Smooth muscle cell (in vitro differentiated cells): Measurements from ENCODE around the gene L1TD1. TPM values are rescaled to one million over a fixed set of nuclear protein-coding genes. Genes with fewer than 3 reads are reported as not detected.
"Not testable (repeated sequence)": the region's sequence is repeated elsewhere in the genome, so short reads cannot be mapped to it uniquely, and the experiment has no call there.

ENCODE experiments used
- DNase-seq: peaks from one replicate; lab custom pipeline; 2025; ENCODE audit not compliant: unreplicated experiment; lab: John Stamatoyannopoulos, UW
- H2AFZ ChIP-seq: fragments of 200-600 bp; sonication (generic); 2 replicates; pipeline ENCODE4 v1.6.0; 2016; ENCODE audit warnings: antibody characterized with exemption, low read depth, mild to moderate bottlenecking
- H3F3A ChIP-seq: fragments of 200-600 bp; sonication (generic); 2 replicates; pipeline ENCODE4 v1.6.0; 2017; ENCODE audit warnings: antibody characterized with exemption, low read depth
- H3K27ac ChIP-seq: fragments of 200-600 bp; sonication (generic); 2 replicates; pipeline ENCODE4 v1.5.1; 2016; ENCODE audit warnings: low read depth, mild to moderate bottlenecking
- H3K27me3 ChIP-seq: fragments of 200-600 bp; sonication (generic); 2 replicates; pipeline ENCODE4 v1.6.1; 2016; ENCODE audit warnings: low read depth, mild to moderate bottlenecking
- H3K36me3 ChIP-seq: fragments of 200-600 bp; sonication (generic); 2 replicates; pipeline ENCODE4 v1.5.1; 2016; ENCODE audit warnings: low read depth
- H3K4me1 ChIP-seq: fragments of 200-600 bp; sonication (generic); 2 replicates; pipeline ENCODE4 v1.5.1; 2016; ENCODE audit warnings: low read depth
- H3K4me2 ChIP-seq: fragments of 200-600 bp; sonication (generic); 2 replicates; pipeline ENCODE4 v1.6.0; 2016; ENCODE audit warnings: mild to moderate bottlenecking
- H3K4me3 ChIP-seq: fragments of 200-600 bp; sonication (generic); 2 replicates; pipeline ENCODE4 v1.5.1; 2016; ENCODE audit warnings: mild to moderate bottlenecking
- H3K79me2 ChIP-seq: fragments of 200-600 bp; sonication (generic); 2 replicates; pipeline ENCODE4 v1.6.0; 2016; ENCODE audit warnings: low read depth, mild to moderate bottlenecking
- H3K9ac ChIP-seq: fragments of 200-600 bp; sonication (generic); 2 replicates; pipeline ENCODE4 v1.6.0; 2016; ENCODE audit warnings: low read depth
- H3K9me3 ChIP-seq: fragments of 200-600 bp; sonication (generic); replicated peaks from 2 replicates; pipeline ENCODE4 v1.5.1; 2016; ENCODE audit warnings: low read depth
- H4K20me1 ChIP-seq: fragments of 200-600 bp; sonication (generic); 2 replicates; pipeline ENCODE4 v1.6.0; 2016; ENCODE audit warnings: low read depth
- CTCF ChIP-seq: fragments of 200-600 bp; sonication (generic); IDR thresholded peaks from 2 replicates; pipeline ENCODE4 v1.5.1; 2017; ENCODE audit warnings: borderline replicate concordance, mild to moderate bottlenecking, antibody characterized with exemption; ENCODE audit not compliant: insufficient read depth, poor library complexity, severe bottlenecking
- WGBS: methylation state at CpG from one replicate; pipeline ENCODE4 v1.1.7; 2016; ENCODE audit warnings: low lambda C conversion rate; 5-methylcytosine and 5-hydroxymethylcytosine counted together
- polyA plus RNA-seq: library from polyadenylated mRNA; unstranded; fragments of >200 nt; fragmentation: Nextera tagmentation; extraction: Ambion mirVana; gene quantifications from 2 replicates; pipeline ENCODE4 v1.2.1, GENCODE V29; 2016
- total RNA-seq: library from RNA; depleted of rRNA; stranded (reverse); fragments of >200 nt; gene quantifications from 2 replicates; pipeline ENCODE4 v1.2.3, GENCODE V29; 2014

The L1TD1 gene
- total and polyA plus RNA-seq, 2 experiments from 2014 or later = 0.41 to 2.7 TPM

- Histone ChIP-seq H3K27me3 (no peaks in the 10 kb centered on the region), H4K20me1 (no peaks in the 10 kb centered on the region), H3K9ac (no peak overlapping the region), H3K36me3 (no peaks in the 10 kb centered on the region), H3K9me3 (no peaks in the 10 kb centered on the region), H3K79me2 (no peaks in the 10 kb centered on the region), H3F3A (no peaks in the 10 kb centered on the region), H3K4me3 (no peak overlapping the region), H3K4me1 (peaks cover 6% of the 10 kb centered on the region), H3K27ac (peak overlapping the region; percentile 43), H3K4me2 (no peak overlapping the region), H2AFZ (no peak overlapping the region)
- TF ChIP-seq CTCF = no peak
- DNase-seq = no peak
- 93% methylated on average over 2 of the region's 2 CpGs for WGBS
Measured at GRCh38 chr1:62235576-62235975, 40.9 kb downstream of the L1TD1 start.

- Histone ChIP-seq H3K9me3 (no peaks in the 10 kb centered on the region), H3K4me3 (no peak overlapping the region), H3K36me3 (no peaks in the 10 kb centered on the region), H4K20me1 (no peaks in the 10 kb centered on the region), H3K27ac (no peak overlapping the region), H3F3A (no peaks in the 10 kb centered on the region), H3K9ac (no peak overlapping the region), H3K4me1 (peaks cover 6% of the 10 kb centered on the region), H2AFZ (no peak overlapping the region), H3K79me2 (no peaks in the 10 kb centered on the region), H3K4me2 (no peak overlapping the region), H3K27me3 (no peaks in the 10 kb centered on the region)
- no peak for DNase-seq
- WGBS = 89% methylated on average over 4 of the region's 4 CpGs
- no peak for TF ChIP-seq CTCF
Measured at GRCh38 chr1:62237361-62237760, 42.7 kb downstream of the L1TD1 start.

GRCh38 chr1:62237950-62238374 lies 43.3 kb downstream of the L1TD1 start:
- no peak overlapping the region for H3K4me2 ChIP-seq
- no peak for TF ChIP-seq CTCF
- no peak for DNase-seq
- H3K79me2 ChIP-seq = no peaks in the 10 kb centered on the region
- no peak overlapping the region for H2AFZ ChIP-seq
- WGBS = 59% methylated on average over 8 of the region's 8 CpGs
- no peaks in the 10 kb centered on the region for H3K27me3 ChIP-seq
- H3K27ac ChIP-seq = no peak overlapping the region
- H4K20me1 ChIP-seq = no peaks in the 10 kb centered on the region
- peaks cover 6% of the 10 kb centered on the region for H3K4me1 ChIP-seq
- H3F3A ChIP-seq = no peaks in the 10 kb centered on the region
- no peaks in the 10 kb centered on the region for H3K9me3 ChIP-seq
- H3K36me3 ChIP-seq = no peaks in the 10 kb centered on the region
- no peak overlapping the region for H3K9ac ChIP-seq
- H3K4me3 ChIP-seq = no peak overlapping the region

- H3K4me2 ChIP-seq = no peak overlapping the region
- no peak overlapping the region for H3K27ac ChIP-seq
- H3K36me3 ChIP-seq = no peaks in the 10 kb centered on the region
- 90% methylated on average over 9 of the region's 9 CpGs for WGBS
- DNase-seq = no peak
- no peaks in the 10 kb centered on the region for H3K9me3 ChIP-seq
- TF ChIP-seq CTCF = no peak
- H2AFZ ChIP-seq = no peak overlapping the region
- H3F3A ChIP-seq = no peaks in the 10 kb centered on the region
- H3K4me1 ChIP-seq = peaks cover 6% of the 10 kb centered on the region
- no peak overlapping the region for H3K4me3 ChIP-seq
- H3K79me2 ChIP-seq = no peaks in the 10 kb centered on the region
- H3K27me3 ChIP-seq = no peaks in the 10 kb centered on the region
- no peaks in the 10 kb centered on the region for H4K20me1 ChIP-seq
- H3K9ac ChIP-seq = no peak overlapping the region
Measured at GRCh38 chr1:62238507-62238906, 43.9 kb downstream of the L1TD1 start.

GRCh38 chr1:62239652-62240403 lies 45.2 kb downstream of the L1TD1 start:
- H3F3A ChIP-seq, H3K9me3 ChIP-seq, DNase-seq, H3K36me3 ChIP-seq, H3K79me2 ChIP-seq, H4K20me1 ChIP-seq, H3K4me2 ChIP-seq, H3K27ac ChIP-seq, H3K27me3 ChIP-seq, H3K4me1 ChIP-seq, H3K4me3 ChIP-seq, H3K9ac ChIP-seq, H2AFZ ChIP-seq: not testable (repeated sequence)
- 97% methylated on average over 3 of the region's 3 CpGs for WGBS
